HepG2 (cell line): Measurements from ENCODE around the gene RBFOX1. TPM values are rescaled to one million over a fixed set of nuclear protein-coding genes. Genes with fewer than 3 reads are reported as not detected.

Source experiments
- ATAC-seq: fragments of 200-7000 bp; cut with Tn5 transposase; 3 replicates; pipeline ENCODE4 v1.9.1; 2020; ENCODE audit warnings: mild to moderate bottlenecking, moderate library complexity
- BruUV-seq: library from RNA; stranded (reverse); fragments of 400-500 nt; replicated peaks from 2 replicates; lab custom pipeline; 2021; lab: Mats Ljungman, UMichigan
- CTCF ChIA-PET: fragments of 300-600 bp; formaldehyde crosslinking; extraction: SDS; loops from one replicate; lab custom pipeline; 2021; ENCODE audit warnings: low total read pairs, inconsistent platforms, low intra/inter-chr PET ratio; lab: Yijun Ruan, JAX
- POLR2A ChIA-PET: fragments of 350-600 bp; sonication (Branson Sonifier 250); formaldehyde crosslinking; loops from one replicate; lab custom pipeline; 2020; ENCODE audit warnings: antibody characterized with exemption, inconsistent platforms; lab: Yijun Ruan, JAX
- DNase-seq: peaks from one replicate; pipeline ENCODE4 v3.0.0-alpha.2; 2015; ENCODE audit warnings: low spot score
- FAIRE-seq: peaks from 3 replicates; lab custom pipeline; 2011; peaks lifted over from hg19 to GRCh38; lab: Jason Lieb, UNC
- H2AFZ ChIP-seq: one replicate; pipeline ENCODE4 v1.6.1; 2011; ENCODE audit warnings: low read length, inconsistent platforms
- H3K27ac ChIP-seq: fragments of 300-600 bp; 3 replicates; pipeline ENCODE4 v1.8.0; 2011; ENCODE audit warnings: mixed run types, mild to moderate bottlenecking, mixed read lengths, low read length, inconsistent platforms; ENCODE audit not compliant: insufficient read depth; ENCODE audit errors: extremely low read length
- H3K27me3 ChIP-seq, 2 experiments: fragments of 200-600 bp in 1 of 2; 2 replicates in 1 of 2; 3 replicates in 1 of 2; pipeline versions ENCODE4 v1.6.0 to v1.8.0; 2011; ENCODE audit warnings: low read length in 2 of 2, mild to moderate bottlenecking in 2 of 2, moderate library complexity in 2 of 2, inconsistent platforms in 1 of 2; ENCODE audit not compliant: insufficient read depth in 2 of 2, control insufficient read depth in 1 of 2
- H3K36me3 ChIP-seq, 2 experiments: fragments of 200-600 bp in 1 of 2; replicated peaks in 1 of 2; 2 replicates in 1 of 2; 3 replicates in 1 of 2; pipeline versions ENCODE4 v1.5.1 to v1.8.0; 2011; ENCODE audit warnings: low read length in 2 of 2, inconsistent platforms in 1 of 2; ENCODE audit not compliant: insufficient read depth in 2 of 2, control insufficient read depth in 1 of 2
- H3K4me1 ChIP-seq: 2 replicates; pipeline ENCODE4 v1.5.1; 2012; ENCODE audit warnings: low read length, inconsistent platforms; ENCODE audit not compliant: insufficient read depth
- H3K4me2 ChIP-seq: 2 replicates; pipeline ENCODE4 v1.6.0; 2011; ENCODE audit warnings: low read depth, low read length, inconsistent platforms
- H3K4me3 ChIP-seq, 3 experiments: fragments of 200-600 bp in 1 of 3; sonication (generic), shearing (Covaris generic) in 1 of 3; replicated peaks in 1 of 3; 2 replicates each; pipeline ENCODE4 v1.5.1; 2011 to 2016; ENCODE audit warnings: low read length in 3 of 3, inconsistent platforms in 2 of 3, low read depth in 2 of 3, mild to moderate bottlenecking in 2 of 3, control low read depth in 1 of 3, mixed read lengths in 1 of 3; ENCODE audit not compliant: insufficient read depth in 1 of 3
- H3K79me2 ChIP-seq: one replicate; pipeline ENCODE4 v1.6.1; 2011; ENCODE audit warnings: low read length, inconsistent platforms; ENCODE audit not compliant: insufficient read depth
- H3K9ac ChIP-seq: 2 replicates; pipeline ENCODE4 v1.6.0; 2011; ENCODE audit warnings: mild to moderate bottlenecking, low read depth, low read length, inconsistent platforms; ENCODE audit not compliant: insufficient read depth
- H3K9me3 ChIP-seq: 2 replicates; pipeline ENCODE4 v1.5.1; 2012; ENCODE audit warnings: mild to moderate bottlenecking, low read length
- H4K20me1 ChIP-seq: 2 replicates; pipeline ENCODE4 v1.6.0; 2011; ENCODE audit warnings: inconsistent platforms, mild to moderate bottlenecking, low read length, moderate library complexity; ENCODE audit not compliant: insufficient read depth
- CBX1 ChIP-seq: IDR thresholded peaks from one replicate; pipeline ENCODE4 v1.6.1; 2016; ENCODE audit warnings: antibody characterized with exemption, low read depth
- JDP2 ChIP-seq: sonication (generic); formaldehyde crosslinking; IDR thresholded peaks from 2 replicates; pipeline ENCODE4 v1.8.1; 2022; ENCODE audit warnings: missing genetic modification reagents, borderline replicate concordance
- MLLT10 ChIP-seq: sonication (generic); formaldehyde crosslinking; IDR thresholded peaks from 2 replicates; pipeline ENCODE4 v1.4.0; 2020; ENCODE audit warnings: missing genetic modification reagents
- PHF20 ChIP-seq: sonication (generic); formaldehyde crosslinking; IDR thresholded peaks from 2 replicates; pipeline ENCODE4 v1.5.0; 2020; ENCODE audit warnings: mild to moderate bottlenecking, missing genetic modification reagents
- TCF12 ChIP-seq, 2 experiments: fragments of 450-650 bp in 1 of 2; sonication (generic) in 1 of 2; formaldehyde crosslinking in 1 of 2; IDR thresholded peaks; 2 replicates each; pipeline versions ENCODE4 v1.6.1 to v1.8.0; 2017 to 2022; ENCODE audit warnings: antibody characterized with exemption in 1 of 2, mild to moderate bottlenecking in 1 of 2, missing genetic modification reagents in 1 of 2, moderate library complexity in 1 of 2
- ZNF180 ChIP-seq: sonication (generic); formaldehyde crosslinking; IDR thresholded peaks from 2 replicates; pipeline ENCODE4 v1.4.0; 2020; ENCODE audit warnings: low read depth, missing genetic modification reagents, borderline replicate concordance
- ZNF251 ChIP-seq: sonication (generic); formaldehyde crosslinking; IDR thresholded peaks from 2 replicates; pipeline ENCODE4 v1.9.0; 2021; ENCODE audit warnings: mild to moderate bottlenecking, missing genetic modification reagents
- ZNF333 ChIP-seq: sonication (generic); formaldehyde crosslinking; IDR thresholded peaks from 2 replicates; pipeline ENCODE4 v1.4.0; 2020; ENCODE audit warnings: mild to moderate bottlenecking, missing genetic modification reagents, borderline replicate concordance
- ZNF33A ChIP-seq: sonication (generic); formaldehyde crosslinking; IDR thresholded peaks from 2 replicates; pipeline ENCODE4 v1.5.1; 2020; ENCODE audit warnings: missing genetic modification reagents, mild to moderate bottlenecking, moderate library complexity, borderline replicate concordance
- ZNF619 ChIP-seq: sonication (generic); formaldehyde crosslinking; IDR thresholded peaks from 2 replicates; pipeline ENCODE4 v1.4.0; 2020; ENCODE audit warnings: mild to moderate bottlenecking, missing genetic modification reagents
- ZNF678 ChIP-seq: sonication (generic); formaldehyde crosslinking; IDR thresholded peaks from 2 replicates; pipeline ENCODE4 v1.4.0; 2020; ENCODE audit warnings: mild to moderate bottlenecking, missing genetic modification reagents
- ZNF891 ChIP-seq: sonication (generic); formaldehyde crosslinking; IDR thresholded peaks from 2 replicates; pipeline ENCODE4 v1.5.0; 2020; ENCODE audit warnings: mild to moderate bottlenecking, missing genetic modification reagents
- WGBS: methylation state at CpG from one replicate; pipeline ENCODE4 v1.1.6; 2017; ENCODE audit warnings: low lambda C conversion rate; 5-methylcytosine and 5-hydroxymethylcytosine counted together
- in situ Hi-C: cut with HindIII; loops from 2 replicates; pipeline ENCODE4 v1.10.0; 2017; ENCODE audit warnings: low pct_unique_long_range_greater_than_20kb; ENCODE audit not compliant: extremely low pct_ligation_motif_present
- intact Hi-C: fragments of 100-400 bp; cut with micrococcal nuclease; formaldehyde crosslinking; loops from one replicate; pipeline ENCODE4 v1.10.0; 2022; ENCODE audit not compliant: unreplicated experiment
- polyA plus RNA-seq, 8 experiments: library from polyadenylated mRNA; depleted of rRNA in 3 of 8; stranded (reverse) in 7 of 8; unstranded in 1 of 8; fragments of >200 nt; fragmentation: Illumina TruSeq in 4 of 8; extraction: Trizol in 4 of 8; gene quantifications; 2 replicates each; pipeline versions ENCODE4 v1.2.1 to v1.2.3, GENCODE V29; 2011 to 2016; ENCODE audit warnings: low read depth in 4 of 8, missing spikeins in 1 of 8, mixed read lengths in 1 of 8; ENCODE audit not compliant: insufficient read depth in 1 of 8
- total RNA-seq, 5 experiments: library from RNA; depleted of rRNA; stranded (reverse); fragments of >200 nt; fragmentation: Illumina TruSeq; extraction: Trizol; gene quantifications; 2 replicates each; pipeline ENCODE4 v1.2.3, GENCODE V29; 2016; ENCODE audit warnings: low read depth in 1 of 5
- TF ChIP-seq, protein P1 (sequence below): sonication (generic); formaldehyde crosslinking; IDR thresholded peaks from 2 replicates; pipeline ENCODE4 v1.9.0; 2021; ENCODE audit warnings: missing genetic modification reagents, mild to moderate bottlenecking, borderline replicate concordance
- TF ChIP-seq, protein P2 (sequence below): sonication (generic); formaldehyde crosslinking; IDR thresholded peaks from 2 replicates; pipeline ENCODE4 v1.5.0; 2020; ENCODE audit warnings: missing genetic modification reagents
- TF ChIP-seq, protein P3 (sequence below): sonication (generic); formaldehyde crosslinking; IDR thresholded peaks from 2 replicates; pipeline ENCODE4 v1.4.0; 2020; ENCODE audit warnings: missing genetic modification reagents

RBFOX1 gene
- total and polyA plus RNA-seq, 2 of the 13 experiments (the other 11 are each of a cell fraction or from before 2014, with no cell fraction given) = not detected

DNA sequence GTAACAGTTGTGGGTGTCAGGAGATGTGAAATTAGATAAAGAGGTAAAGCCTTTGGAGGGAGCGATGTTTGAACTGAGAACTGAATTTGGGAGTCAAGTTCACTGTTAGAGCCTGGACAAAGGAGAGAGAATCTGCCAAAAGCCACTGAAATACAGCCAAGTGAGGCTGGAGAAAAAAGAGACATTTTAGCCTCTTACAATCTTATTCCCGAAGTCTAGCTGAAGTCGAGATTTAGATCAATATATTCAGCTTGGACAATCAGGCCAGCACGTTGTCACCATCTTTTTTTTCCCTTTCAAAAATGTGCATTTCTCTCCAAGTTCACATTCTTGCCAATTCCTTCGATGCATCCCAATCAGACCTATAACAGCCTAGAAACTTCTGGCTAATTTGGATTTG lies 312.2 kb downstream of the RBFOX1 start:
- Histone ChIP-seq H4K20me1 (no peaks in the 10 kb centered on the region), H3K4me3 (no peak overlapping the region), H3K4me1 (no peaks in the 10 kb centered on the region), H3K9ac (no peak overlapping the region), H2AFZ (no peak overlapping the region), H3K36me3 (no peaks in the 10 kb centered on the region), H3K4me2 (no peak overlapping the region), H3K27me3 (no peaks in the 10 kb centered on the region; a peak in 1 of 5 replicates), H3K27ac (no peak overlapping the region), H3K79me2 (no peaks in the 10 kb centered on the region), H3K9me3 (peaks cover 16% of the 10 kb centered on the region; the same call in 1 of the 2 replicates)
- WGBS = 5% methylated on average over 5 of the region's 5 CpGs
- POLR2A ChIA-PET = no interaction called here
- CTCF ChIA-PET = no interaction called here
- FAIRE-seq (no peak), ATAC-seq (no peak), DNase-seq (no peak)
- intact Hi-C loops = no loop called here
- BruUV-seq = no TSS peak
- in situ Hi-C loops = no loop called here
- TF ChIP-seq, protein P1, sequence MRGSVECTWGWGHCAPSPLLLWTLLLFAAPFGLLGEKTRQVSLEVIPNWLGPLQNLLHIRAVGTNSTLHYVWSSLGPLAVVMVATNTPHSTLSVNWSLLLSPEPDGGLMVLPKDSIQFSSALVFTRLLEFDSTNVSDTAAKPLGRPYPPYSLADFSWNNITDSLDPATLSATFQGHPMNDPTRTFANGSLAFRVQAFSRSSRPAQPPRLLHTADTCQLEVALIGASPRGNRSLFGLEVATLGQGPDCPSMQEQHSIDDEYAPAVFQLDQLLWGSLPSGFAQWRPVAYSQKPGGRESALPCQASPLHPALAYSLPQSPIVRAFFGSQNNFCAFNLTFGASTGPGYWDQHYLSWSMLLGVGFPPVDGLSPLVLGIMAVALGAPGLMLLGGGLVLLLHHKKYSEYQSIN (CRISPR knock-in tag) = no peak
- TF ChIP-seq ZNF33A (CRISPR knock-in tag) (no peak), ZNF333 (CRISPR knock-in tag) (no peak), ZNF891 (no peak), CBX1 (no peak), MLLT10 (CRISPR knock-in tag) (no peak), ZNF619 (CRISPR knock-in tag) (no peak), PHF20 (CRISPR knock-in tag) (no peak), ZNF678 (no peak), ZNF180 (CRISPR knock-in tag) (no peak), ZNF251 (CRISPR knock-in tag) (no peak), JDP2 (CRISPR knock-in tag) (no peak), TCF12 (IDR thresholded peaks at IDR 0.05) (no peak), TCF12 (CRISPR knock-in tag; IDR thresholded peaks at IDR 0.05) (no peak)
- TF ChIP-seq, protein P2, sequence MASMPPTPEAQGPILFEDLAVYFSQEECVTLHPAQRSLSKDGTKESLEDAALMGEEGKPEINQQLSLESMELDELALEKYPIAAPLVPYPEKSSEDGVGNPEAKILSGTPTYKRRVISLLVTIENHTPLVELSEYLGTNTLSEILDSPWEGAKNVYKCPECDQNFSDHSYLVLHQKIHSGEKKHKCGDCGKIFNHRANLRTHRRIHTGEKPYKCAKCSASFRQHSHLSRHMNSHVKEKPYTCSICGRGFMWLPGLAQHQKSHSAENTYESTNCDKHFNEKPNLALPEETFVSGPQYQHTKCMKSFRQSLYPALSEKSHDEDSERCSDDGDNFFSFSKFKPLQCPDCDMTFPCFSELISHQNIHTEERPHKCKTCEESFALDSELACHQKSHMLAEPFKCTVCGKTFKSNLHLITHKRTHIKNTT (CRISPR knock-in tag) = no peak
- TF ChIP-seq, protein P3, sequence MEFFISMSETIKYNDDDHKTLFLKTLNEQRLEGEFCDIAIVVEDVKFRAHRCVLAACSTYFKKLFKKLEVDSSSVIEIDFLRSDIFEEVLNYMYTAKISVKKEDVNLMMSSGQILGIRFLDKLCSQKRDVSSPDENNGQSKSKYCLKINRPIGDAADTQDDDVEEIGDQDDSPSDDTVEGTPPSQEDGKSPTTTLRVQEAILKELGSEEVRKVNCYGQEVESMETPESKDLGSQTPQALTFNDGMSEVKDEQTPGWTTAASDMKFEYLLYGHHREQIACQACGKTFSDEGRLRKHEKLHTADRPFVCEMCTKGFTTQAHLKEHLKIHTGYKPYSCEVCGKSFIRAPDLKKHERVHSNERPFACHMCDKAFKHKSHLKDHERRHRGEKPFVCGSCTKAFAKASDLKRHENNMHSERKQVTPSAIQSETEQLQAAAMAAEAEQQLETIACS (CRISPR knock-in tag) = no peak
